Measurements from ENCODE around the gene TPK1. TPM values are rescaled to one million over a fixed set of nuclear protein-coding genes. Genes with fewer than 3 reads are reported as not detected.
"Not testable (repeated sequence)": the region's sequence is repeated elsewhere in the genome, so short reads cannot be mapped to it uniquely, and the experiment has no call there.

Gene TPK1
- total and polyA plus RNA-seq, 5 experiments from 2014 or later = 26.1 to 32.6 (median 26.6) TPM

DNA sequence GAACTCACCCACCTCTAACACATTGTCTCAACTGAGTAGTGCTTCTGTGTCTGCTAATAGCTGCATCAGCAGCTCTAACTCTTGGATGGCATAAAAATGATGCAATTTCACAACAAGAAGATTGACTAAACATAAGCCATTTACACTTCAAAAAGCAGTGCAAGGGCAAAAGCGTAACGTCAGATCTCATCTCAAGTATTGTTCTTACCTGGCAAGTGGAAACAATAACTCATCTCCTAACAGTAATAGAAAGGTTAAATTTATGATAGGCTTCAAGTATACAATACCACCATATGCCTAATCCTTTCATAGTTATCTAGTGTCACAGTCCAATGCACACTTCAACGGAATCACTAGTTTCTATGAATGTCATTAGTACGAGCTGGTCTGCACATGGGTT lies 14.8 kb downstream of the TPK1 start:
- peaks cover 0 to 13% (median 0%) of the 10 kb centered on the region in 3 donors for H3K36me3 Mint-ChIP-seq
- H3K4me1 Mint-ChIP-seq = peaks cover 38 to 87% (median 77%) of the 10 kb centered on the region in 4 donors
- DNase-seq (no peak), ATAC-seq (no peak)
- H3K27ac Mint-ChIP-seq = peak overlapping the region in 7 of 10 donors; percentile 21 to 93 (median 75)
- no peaks in the 10 kb centered on the region for H3K27me3 Mint-ChIP-seq
- peak overlapping the region in 6 of 10 donors; percentile 1 to 56 (median 14) for H3K4me3 Mint-ChIP-seq
- POLR2A ChIA-PET = interaction anchor here (0.6 to 11.2 kb wide), 4 partner anchors 9 to 74 kb away, joined by 4 to 307 read pairs (median 6); partner anchors contain the start of gene TPK1
- peaks cover 0 to 8% (median 0%) of the 10 kb centered on the region in 9 donors for H3K9me3 Mint-ChIP-seq

DNA sequence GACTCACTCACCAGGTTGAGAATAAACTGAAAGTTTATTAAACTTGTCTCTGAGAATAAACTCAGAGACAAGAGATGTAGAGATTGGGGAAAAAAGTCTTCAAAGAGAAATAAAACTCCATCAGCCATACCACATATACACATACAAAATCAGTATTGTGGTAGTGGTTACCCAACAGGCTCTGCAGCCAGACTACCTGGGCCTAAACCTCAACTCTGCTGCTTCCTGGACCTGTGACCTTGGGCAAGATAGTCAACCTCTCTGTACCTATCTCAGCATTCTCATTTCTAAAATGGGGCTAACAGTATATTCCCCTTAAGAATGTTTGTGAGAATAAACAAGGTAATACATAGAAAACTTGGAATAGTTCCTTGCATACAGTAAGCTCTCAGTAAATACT lies 15.3 kb downstream of the TPK1 start:
- ATAC-seq = peak; percentile 16 to 30
- Mint-ChIP-seq H3K27ac (peak overlapping the region; percentile 84 to 98 (median 93)), H3K4me3 (peak overlapping the region in 9 of 10 donors; percentile 42 to 74 (median 52)), H3K4me1 (peaks cover 40 to 85% (median 78%) of the 10 kb centered on the region in 4 donors), H3K27me3 (no peaks in the 10 kb centered on the region), H3K9me3 (peaks cover 0 to 8% (median 0%) of the 10 kb centered on the region in 9 donors), H3K36me3 (peaks cover 0 to 13% (median 0%) of the 10 kb centered on the region in 3 donors)
- POLR2A ChIA-PET = interaction anchor here (0.6 to 11.2 kb wide), 4 partner anchors 10 to 73 kb away, joined by 4 to 307 read pairs (median 6); partner anchors contain the start of gene TPK1
- DNase-seq = peak in 2 of 10 donors; percentile 17 to 31

DNA sequence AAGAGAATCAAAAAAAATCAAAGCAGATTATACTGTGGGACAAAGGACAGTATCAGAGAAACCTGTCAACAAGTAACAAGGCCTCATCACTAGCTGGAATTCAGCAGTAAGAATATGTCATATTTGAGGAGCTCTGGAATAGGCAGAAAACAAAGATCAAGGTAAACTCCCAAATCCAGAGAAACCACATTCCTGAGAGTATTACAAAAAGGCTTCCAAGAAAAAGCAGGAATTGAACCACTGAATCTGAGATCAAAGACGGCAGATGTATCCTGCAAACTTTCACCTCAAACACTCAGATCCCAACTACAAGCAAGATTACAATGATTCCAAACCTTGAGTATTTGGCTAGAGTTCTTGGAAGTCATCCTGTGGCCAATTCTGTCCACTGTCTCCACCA lies 16.3 kb downstream of the TPK1 start:
- DNase-seq = no peak
- POLR2A ChIA-PET = interaction anchor here (11.2 kb wide), 1 partner anchor 15 kb away, joined by 307 read pairs; the partner anchor contains the start of gene TPK1
- Mint-ChIP-seq H3K27me3 (no peaks in the 10 kb centered on the region), H3K9me3 (peaks cover 0 to 8% (median 0%) of the 10 kb centered on the region in 9 donors), H3K4me1 (peaks cover 44 to 83% (median 75%) of the 10 kb centered on the region in 4 donors), H3K36me3 (peaks cover 0 to 15% (median 0%) of the 10 kb centered on the region in 3 donors), H3K4me3 (peak overlapping the region in 8 of 10 donors; percentile 5 to 74 (median 52)), H3K27ac (peak overlapping the region; percentile 92 to 98 (median 94))
- no peak for ATAC-seq

- peak overlapping the region; percentile 92 to 98 (median 94) for H3K27ac Mint-ChIP-seq
- ATAC-seq (peak; percentile 96 to 98), DNase-seq (peak; percentile 16 to 81 (median 62))
- no peaks in the 10 kb centered on the region for H3K27me3 Mint-ChIP-seq
- H3K4me1 Mint-ChIP-seq = peaks cover 44 to 81% (median 74%) of the 10 kb centered on the region in 4 donors
- peaks cover 0 to 8% (median 0%) of the 10 kb centered on the region in 9 donors for H3K9me3 Mint-ChIP-seq
- peak overlapping the region; percentile 46 to 76 (median 60) for H3K4me3 Mint-ChIP-seq
- peaks cover 0 to 12% (median 0%) of the 10 kb centered on the region in 3 donors for H3K36me3 Mint-ChIP-seq
- POLR2A ChIA-PET = interaction anchor here (0.8 to 11.2 kb wide), 4 partner anchors 8 to 79 kb away, joined by 3 to 307 read pairs (median 4); partner anchors contain the start of gene TPK1
Observed at GRCh38 chr7:144818511-144818910, 17.3 kb downstream of the TPK1 start.

DNA sequence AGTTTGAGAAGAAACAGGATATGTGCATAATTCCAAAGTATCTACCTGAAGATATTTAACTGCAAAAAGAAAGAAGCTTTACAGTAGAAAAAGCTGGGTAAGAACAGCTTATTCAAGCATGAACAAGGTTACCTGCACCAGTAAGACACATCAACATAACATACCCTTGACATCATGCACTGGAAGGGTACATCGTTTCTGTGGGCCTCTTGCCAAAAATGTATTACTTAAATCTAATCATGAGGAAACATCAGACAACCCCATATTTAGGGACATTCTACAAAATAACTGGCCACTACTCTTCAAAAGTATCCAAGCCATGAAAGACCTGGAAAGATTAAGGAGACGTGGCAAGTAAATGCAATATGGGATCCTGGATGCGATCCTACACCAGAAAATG lies 18.9 kb downstream of the TPK1 start:
- H3K27ac Mint-ChIP-seq = peak overlapping the region in 9 of 10 donors; percentile 24 to 98 (median 93)
- H3K27me3 Mint-ChIP-seq = no peaks in the 10 kb centered on the region
- DNase-seq = no peak
- POLR2A ChIA-PET = interaction anchor here (2.0 to 11.2 kb wide), 2 partner anchors 12 to 18 kb away, joined by 5 to 307 read pairs; partner anchors contain the start of gene TPK1
- peak overlapping the region in 1 of 10 donors; percentile 4 for H3K4me3 Mint-ChIP-seq
- peaks cover 0 to 10% (median 0%) of the 10 kb centered on the region in 3 donors for H3K36me3 Mint-ChIP-seq
- H3K9me3 Mint-ChIP-seq = peaks cover 0 to 8% (median 0%) of the 10 kb centered on the region in 9 donors
- peaks cover 44 to 83% (median 74%) of the 10 kb centered on the region in 4 donors for H3K4me1 Mint-ChIP-seq
- no peak for ATAC-seq

- peaks cover 0 to 10% (median 0%) of the 10 kb centered on the region in 3 donors for H3K36me3 Mint-ChIP-seq
- H3K27ac Mint-ChIP-seq = peak overlapping the region in 8 of 10 donors; percentile 12 to 97 (median 76)
- no peaks in the 10 kb centered on the region for H3K27me3 Mint-ChIP-seq
- H3K9me3 Mint-ChIP-seq = peaks cover 0 to 8% (median 0%) of the 10 kb centered on the region in 9 donors
- DNase-seq = no peak
- H3K4me1 Mint-ChIP-seq = peaks cover 34 to 74% (median 64%) of the 10 kb centered on the region in 4 donors
- peak overlapping the region in 3 of 10 donors; percentile 15 to 65 (median 48) for H3K4me3 Mint-ChIP-seq
- POLR2A ChIA-PET = interaction anchor here (4.8 kb wide), 1 partner anchor 22 kb away, joined by 104 read pairs; the partner anchor contains the start of gene TPK1
- no peak for ATAC-seq
Observed at GRCh38 chr7:144814299-144814698, 21.6 kb downstream of the TPK1 start.

GRCh38 chr7:144812379-144813283 lies 23.2 kb downstream of the TPK1 start:
- peak; percentile 94 to 98 for ATAC-seq
- peak overlapping the region; percentile 66 to 97 (median 92) for H3K27ac Mint-ChIP-seq
- H3K4me3 Mint-ChIP-seq = peak overlapping the region; percentile 56 to 84 (median 77)
- H3K27me3 Mint-ChIP-seq = no peaks in the 10 kb centered on the region
- DNase-seq = peak in 9 of 10 donors; percentile 27 to 79 (median 63)
- H3K9me3 Mint-ChIP-seq = peaks cover 0 to 6% (median 0%) of the 10 kb centered on the region in 9 donors
- H3K36me3 Mint-ChIP-seq = peaks cover 0 to 10% (median 0%) of the 10 kb centered on the region in 3 donors
- POLR2A ChIA-PET = interaction anchor here (0.9 to 4.8 kb wide), 5 partner anchors 12 to 23 kb away, joined by 3 to 104 read pairs (median 6); partner anchors contain the start of gene TPK1
- peaks cover 32 to 73% (median 63%) of the 10 kb centered on the region in 4 donors for H3K4me1 Mint-ChIP-seq

DNA sequence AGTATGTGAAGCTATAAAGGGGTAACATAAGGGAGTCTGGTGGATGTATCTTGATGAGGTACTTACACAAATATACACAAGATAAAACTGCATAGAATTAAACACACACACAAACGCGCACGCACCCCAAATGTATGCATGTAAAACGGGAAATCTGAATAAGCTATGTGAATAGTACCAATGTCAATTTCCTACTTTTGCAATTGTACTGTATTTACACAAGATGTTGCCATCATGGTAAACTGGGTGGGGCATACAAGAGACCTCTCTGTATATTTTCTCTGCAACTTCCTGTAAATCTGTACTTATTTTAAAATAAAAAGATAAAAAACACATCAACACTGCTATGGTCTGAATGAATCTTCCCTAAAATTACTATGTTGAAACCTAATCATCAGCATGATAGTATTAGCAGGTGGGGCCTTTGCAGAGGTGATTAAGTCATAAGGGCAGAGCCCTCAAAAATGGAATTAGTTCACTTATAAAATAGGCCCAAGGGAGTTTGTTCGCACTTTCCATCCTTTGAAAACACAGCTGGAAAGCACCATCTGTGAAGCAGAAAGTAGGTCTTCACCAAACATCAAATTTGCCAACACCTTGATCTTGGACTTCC lies 30.1 kb downstream of the TPK1 start:
- DNase-seq = no peak
- ATAC-seq = no peak
- H3K4me3 Mint-ChIP-seq = no peak overlapping the region
- peaks cover 16 to 32% (median 17%) of the 10 kb centered on the region in 3 donors for H3K36me3 Mint-ChIP-seq
- no peaks in the 10 kb centered on the region for H3K27me3 Mint-ChIP-seq
- peaks cover 0 to 5% (median 0%) of the 10 kb centered on the region in 9 donors for H3K9me3 Mint-ChIP-seq
- peaks cover 29 to 56% (median 48%) of the 10 kb centered on the region in 4 donors for H3K4me1 Mint-ChIP-seq
- peak overlapping the region in 5 of 10 donors; percentile 14 to 66 (median 37) for H3K27ac Mint-ChIP-seq
- POLR2A ChIA-PET = interaction anchor here (1.3 to 2.0 kb wide), 2 partner anchors 11 to 30 kb away, joined by 5 to 16 read pairs; partner anchors contain the start of gene TPK1

GRCh38 chr7:144800678-144801436 lies 35.0 kb downstream of the TPK1 start:
- H3K4me3 Mint-ChIP-seq = peak overlapping the region in 1 of 10 donors; percentile 41
- not testable (repeated sequence) for DNase-seq, H3K27me3 Mint-ChIP-seq, ATAC-seq
- peaks cover 36 to 65% (median 45%) of the 10 kb centered on the region in 4 donors for H3K4me1 Mint-ChIP-seq
- peaks cover 0 to 23% (median 12%) of the 10 kb centered on the region in 9 donors for H3K9me3 Mint-ChIP-seq
- peak overlapping the region in 4 of 10 donors; percentile 12 to 65 (median 23) for H3K27ac Mint-ChIP-seq
- POLR2A ChIA-PET = interaction anchor here (1.2 to 3.4 kb wide), 3 partner anchors 10 to 35 kb away, joined by 3 to 19 read pairs (median 7); partner anchors contain the start of gene TPK1
- peaks cover 25 to 61% (median 25%) of the 10 kb centered on the region in 3 donors for H3K36me3 Mint-ChIP-seq

- Mint-ChIP-seq H3K27me3 (no peaks in the 10 kb centered on the region), H3K4me3 (no peak overlapping the region), H3K9me3 (peaks cover 0 to 22% (median 11%) of the 10 kb centered on the region in 9 donors), H3K27ac (peak overlapping the region in 1 of 10 donors; percentile 18), H3K4me1 (peaks cover 27 to 56% (median 37%) of the 10 kb centered on the region in 4 donors), H3K36me3 (peaks cover 17 to 50% (median 19%) of the 10 kb centered on the region in 3 donors)
- no peak for ATAC-seq
- POLR2A ChIA-PET = interaction anchor here (2.6 kb wide), 1 partner anchor 39 kb away, joined by 10 read pairs; the partner anchor contains the start of gene TPK1
- DNase-seq = no peak
Observed at GRCh38 chr7:144796919-144797318, 38.9 kb downstream of the TPK1 start.

DNA sequence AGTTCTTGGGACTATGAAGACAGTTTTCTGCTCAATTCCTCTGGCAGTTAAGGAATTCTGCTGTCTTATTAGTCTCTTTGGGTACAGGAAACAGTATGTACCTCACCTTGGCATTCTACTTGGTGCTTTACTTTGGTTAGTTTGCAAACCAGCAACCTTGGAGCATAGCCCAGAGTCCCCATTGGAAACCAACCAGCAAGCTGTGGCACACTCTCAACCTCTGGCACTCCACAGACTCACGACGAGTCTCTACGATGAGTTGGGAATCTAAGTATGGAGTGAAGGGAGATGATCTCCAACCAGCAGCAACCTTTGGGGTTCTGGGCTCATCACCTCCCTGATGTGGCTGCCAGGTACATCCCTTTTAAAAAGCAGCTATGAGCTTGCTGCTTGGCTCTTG lies 43.8 kb downstream of the TPK1 start:
- H3K4me1 Mint-ChIP-seq = peaks cover 4 to 25% (median 15%) of the 10 kb centered on the region in 4 donors
- ATAC-seq (no peak), DNase-seq (no peak)
- POLR2A ChIA-PET = no interaction called here
- H3K4me3 Mint-ChIP-seq = no peak overlapping the region
- H3K27me3 Mint-ChIP-seq = no peaks in the 10 kb centered on the region
- H3K36me3 Mint-ChIP-seq = peaks cover 0 to 17% (median 3%) of the 10 kb centered on the region in 3 donors
- H3K27ac Mint-ChIP-seq = no peak overlapping the region
- H3K9me3 Mint-ChIP-seq = no peaks in the 10 kb centered on the region

All from naive thymus-derived CD8-positive, alpha-beta T cell (primary cell).